DMS114 treated with DMSO at 0.1 percent for 48 hours (cell line): ENCODE measurements around the gene DOHH.
"Not testable (repeated sequence)": the region's sequence is repeated elsewhere in the genome, so short reads cannot be mapped to it uniquely, and the experiment has no call there.

Source experiments
- DNase-seq: peaks from one replicate; lab custom pipeline; 2025; ENCODE audit not compliant: unreplicated experiment; lab: John Stamatoyannopoulos, UW

DOHH gene

DNA sequence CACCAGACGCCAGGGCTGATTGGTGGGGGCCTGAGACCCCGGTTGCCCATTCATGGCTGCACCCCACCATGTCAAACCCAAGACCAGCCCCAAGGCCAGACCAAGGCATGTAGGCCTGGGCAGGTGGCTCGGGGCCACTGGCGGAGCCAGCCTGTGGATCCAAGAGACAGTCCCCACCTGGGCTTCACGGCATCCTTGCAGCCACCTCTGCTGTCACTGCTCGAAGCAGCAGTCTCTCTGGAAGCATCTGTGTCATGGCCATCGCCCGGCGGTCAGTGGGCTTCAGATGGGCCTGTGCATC is 34.7 kb upstream of the DOHH start:
- no peak for DNase-seq

DNA sequence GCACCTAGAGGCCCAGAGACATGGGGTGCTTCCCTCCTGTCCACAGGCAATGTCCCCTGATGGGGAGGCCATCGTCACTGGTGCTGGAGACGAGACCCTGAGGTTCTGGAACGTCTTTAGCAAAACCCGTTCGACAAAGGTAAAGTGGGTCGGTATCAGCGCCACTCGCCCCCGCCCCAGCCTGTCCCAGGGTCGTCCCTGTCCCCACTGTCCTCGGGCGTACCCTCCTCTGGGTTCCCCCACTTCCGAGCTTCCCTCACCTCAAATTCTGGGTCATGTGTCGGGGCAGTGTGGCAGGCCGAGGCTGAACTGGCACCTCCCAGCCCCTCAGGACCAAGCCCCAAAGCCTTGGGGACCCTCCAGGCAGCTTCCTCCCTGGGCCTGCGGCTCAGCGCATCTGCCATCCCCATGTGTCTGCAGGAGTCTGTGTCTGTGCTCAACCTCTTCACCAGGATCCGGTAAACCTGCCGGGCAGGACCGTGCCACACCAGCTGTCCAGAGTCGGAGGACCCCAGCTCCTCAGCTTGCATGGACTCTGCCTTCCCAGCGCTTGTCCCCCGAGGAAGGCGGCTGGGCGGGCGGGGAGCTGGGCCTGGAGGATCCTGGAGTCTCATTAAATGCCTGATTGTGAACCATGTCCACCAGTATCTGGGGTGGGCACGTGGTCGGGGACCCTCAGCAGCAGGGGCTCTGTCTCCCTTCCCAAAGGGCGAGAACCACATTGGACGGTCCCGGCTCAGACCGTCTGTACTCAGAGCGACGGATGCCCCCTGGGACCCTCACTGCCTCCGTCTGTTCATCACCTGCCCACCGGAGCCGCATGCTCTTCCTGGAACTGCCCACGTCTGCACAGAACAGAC is 34.1 kb upstream of the DOHH start:
- no peak for DNase-seq

GRCh38 chr19:3533563-3534216 is 33.2 kb upstream of the DOHH start:
- DNase-seq: no peak

GRCh38 chr19:3533033-3533432 is 32.6 kb upstream of the DOHH start:
- DNase-seq: no peak

DNA sequence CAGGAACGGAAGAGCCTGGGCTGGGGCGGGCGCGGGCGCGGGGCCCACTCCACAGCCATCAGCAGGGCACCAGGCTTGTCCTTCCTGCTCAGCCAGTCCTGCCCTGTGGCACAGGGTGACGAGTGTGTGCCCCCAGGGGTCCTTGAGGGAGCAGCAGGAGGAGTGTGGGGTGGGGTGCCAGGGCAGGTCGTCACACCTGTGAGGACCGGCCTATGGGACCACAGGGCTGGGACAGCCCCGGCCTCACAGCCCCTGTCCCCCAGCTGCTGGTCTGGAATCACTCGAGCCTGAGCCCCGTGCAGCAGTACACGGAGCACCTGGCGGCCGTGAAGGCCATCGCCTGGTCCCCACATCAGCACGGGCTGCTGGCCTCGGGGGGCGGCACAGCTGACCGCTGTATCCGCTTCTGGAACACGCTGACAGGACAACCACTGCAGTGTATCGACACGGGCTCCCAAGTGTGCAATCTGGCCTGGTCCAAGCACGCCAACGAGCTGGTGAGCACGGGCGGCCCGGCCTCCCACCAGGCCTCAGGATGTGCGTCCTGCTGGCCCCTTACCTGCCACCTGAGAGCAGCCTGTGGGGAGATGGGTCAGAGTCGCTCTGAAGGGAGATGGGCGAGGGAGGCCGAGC is 31.8 kb upstream of the DOHH start:
- DNase-seq: no peak

DNA sequence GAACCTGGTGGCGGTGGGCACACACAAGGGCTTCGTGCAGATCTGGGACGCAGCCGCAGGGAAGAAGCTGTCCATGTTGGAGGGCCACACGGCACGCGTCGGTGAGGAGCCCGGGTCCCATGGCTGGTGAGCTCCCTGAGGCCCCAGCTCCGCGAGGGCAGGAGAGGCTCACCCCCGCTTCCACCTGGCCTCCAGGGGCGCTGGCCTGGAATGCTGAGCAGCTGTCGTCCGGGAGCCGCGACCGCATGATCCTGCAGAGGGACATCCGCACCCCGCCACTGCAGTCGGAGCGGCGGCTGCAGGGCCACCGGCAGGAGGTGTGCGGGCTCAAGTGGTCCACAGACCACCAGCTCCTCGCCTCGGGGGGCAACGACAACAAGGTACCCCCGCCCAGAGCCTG is 31.2 kb upstream of the DOHH start:
- DNase-seq: no peak

DNA sequence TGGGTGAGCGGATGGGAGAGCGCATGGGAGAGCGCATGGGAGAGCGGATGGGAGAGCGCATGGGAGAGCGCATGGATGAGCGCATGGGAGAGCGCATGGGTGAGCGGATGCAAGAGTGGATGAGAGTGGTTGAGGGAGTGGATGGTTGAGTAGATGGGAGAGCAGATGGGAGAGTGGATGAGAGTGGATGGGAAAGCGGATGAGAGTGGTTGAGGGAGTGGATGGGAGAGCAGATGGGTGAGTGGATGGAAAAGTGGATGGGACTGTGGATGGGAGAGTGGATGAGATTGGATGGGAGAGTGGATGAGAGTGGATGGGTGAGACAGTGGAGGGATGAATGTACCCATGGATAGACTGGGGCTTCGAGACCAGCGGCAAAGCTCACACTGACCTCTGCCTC is 29.9 kb upstream of the DOHH start:
- DNase-seq: no peak

- not testable (repeated sequence) for DNase-seq
Measured at GRCh38 chr19:3529299-3529698, 28.8 kb upstream of the DOHH start.

- DNase-seq: no peak
Measured at GRCh38 chr19:3528539-3529211, 28.2 kb upstream of the DOHH start.

- no peak for DNase-seq
Measured at GRCh38 chr19:3528080-3528479, 27.6 kb upstream of the DOHH start.

DNA sequence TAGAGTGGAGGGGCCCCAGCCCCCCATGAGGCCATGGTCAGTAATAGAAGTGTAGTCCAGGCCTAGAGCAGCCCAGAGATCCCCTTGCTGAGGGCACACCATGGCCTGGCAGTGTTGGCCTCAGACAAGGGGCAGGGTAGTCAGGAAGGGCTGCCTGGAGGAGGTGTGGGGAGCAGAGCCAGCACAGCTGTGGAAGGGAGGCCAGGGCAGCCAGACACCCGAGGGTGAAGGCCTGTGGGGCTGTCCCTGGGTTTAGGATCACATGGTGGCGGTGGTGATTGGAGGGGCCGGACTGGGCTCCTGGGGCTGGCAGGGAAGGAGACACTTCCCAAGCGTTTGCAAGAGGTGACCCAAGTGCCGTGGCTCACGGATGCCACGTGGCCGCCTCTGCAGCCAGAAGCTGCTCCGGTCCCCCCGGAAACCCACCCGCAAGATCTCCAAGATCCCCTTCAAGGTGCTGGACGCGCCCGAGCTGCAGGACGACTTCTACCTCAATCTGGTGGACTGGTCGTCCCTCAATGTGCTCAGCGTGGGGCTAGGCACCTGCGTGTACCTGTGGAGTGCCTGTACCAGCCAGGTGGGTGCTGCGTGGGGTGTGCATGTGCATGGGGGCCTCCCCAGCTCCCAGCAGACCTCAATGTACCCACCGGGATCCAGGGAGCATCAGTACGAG is 26.9 kb upstream of the DOHH start:
- no peak for DNase-seq

- DNase-seq: no peak
Measured at GRCh38 chr19:3526507-3527237, 26.2 kb upstream of the DOHH start.

DNA sequence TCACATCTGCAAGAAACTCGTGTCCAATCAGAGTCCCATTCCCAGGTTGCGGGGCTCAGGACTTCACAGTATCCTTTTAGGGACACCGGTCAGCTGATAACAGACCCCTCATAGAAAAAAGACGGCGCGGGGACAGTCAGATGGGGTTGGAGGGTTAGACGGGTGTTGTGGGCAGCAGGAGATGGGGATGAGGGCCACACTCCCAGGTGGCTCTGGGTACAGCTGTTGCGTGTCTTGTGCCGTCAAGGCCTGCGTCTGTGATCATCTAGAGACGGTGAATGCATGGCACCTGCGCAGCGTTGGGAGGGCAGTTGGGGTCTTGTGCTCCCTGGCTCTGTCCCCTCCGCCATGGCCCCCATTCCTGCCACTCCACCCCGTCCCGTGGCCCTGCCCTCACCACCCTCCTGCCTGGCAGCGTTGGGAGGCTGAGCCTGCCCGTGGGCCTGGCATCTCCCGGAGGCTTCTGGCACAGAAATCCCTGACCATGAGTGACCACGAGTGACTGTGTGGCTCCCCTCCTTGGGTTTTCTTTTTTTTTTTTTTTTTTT is 24.5 kb upstream of the DOHH start:
- DNase-seq: no peak

- DNase-seq: no peak
Measured at GRCh38 chr19:3524078-3524842, 23.8 kb upstream of the DOHH start.

DNA sequence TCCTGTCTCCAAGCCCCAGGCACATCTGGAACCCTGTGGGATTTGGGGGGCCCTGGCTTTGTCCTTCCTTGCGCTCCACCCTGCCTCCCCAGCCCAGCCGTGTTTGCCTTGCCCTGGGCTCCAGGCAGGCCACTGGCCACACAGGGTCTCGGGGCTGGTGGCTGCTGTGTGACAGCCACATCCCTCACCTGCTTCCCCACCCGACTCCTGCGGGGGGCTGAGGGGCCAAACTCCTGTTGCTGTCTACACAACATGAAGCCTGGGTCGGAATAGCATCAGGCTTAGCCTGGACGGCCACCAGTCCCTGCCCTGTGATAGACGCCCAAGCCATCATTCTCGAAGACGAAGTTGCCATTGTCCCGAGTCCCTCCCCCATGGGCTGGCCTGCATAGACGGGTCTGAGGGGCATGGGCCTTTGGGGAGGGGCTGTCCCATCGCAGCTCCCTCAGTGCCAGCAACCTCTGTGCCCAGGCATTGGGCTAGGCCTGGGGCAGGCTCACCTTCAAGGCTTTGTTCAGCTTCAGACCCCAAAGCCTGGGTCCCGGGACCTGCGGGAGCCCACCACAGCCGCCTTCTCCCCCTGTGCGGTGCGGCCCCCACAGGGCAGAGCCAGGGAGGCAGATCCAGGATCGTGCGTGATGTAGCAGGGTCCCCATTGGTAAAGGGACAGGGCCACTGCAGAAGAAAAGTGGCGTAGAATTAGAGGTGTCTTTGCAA is 23.0 kb upstream of the DOHH start:
- no peak for DNase-seq

DNA sequence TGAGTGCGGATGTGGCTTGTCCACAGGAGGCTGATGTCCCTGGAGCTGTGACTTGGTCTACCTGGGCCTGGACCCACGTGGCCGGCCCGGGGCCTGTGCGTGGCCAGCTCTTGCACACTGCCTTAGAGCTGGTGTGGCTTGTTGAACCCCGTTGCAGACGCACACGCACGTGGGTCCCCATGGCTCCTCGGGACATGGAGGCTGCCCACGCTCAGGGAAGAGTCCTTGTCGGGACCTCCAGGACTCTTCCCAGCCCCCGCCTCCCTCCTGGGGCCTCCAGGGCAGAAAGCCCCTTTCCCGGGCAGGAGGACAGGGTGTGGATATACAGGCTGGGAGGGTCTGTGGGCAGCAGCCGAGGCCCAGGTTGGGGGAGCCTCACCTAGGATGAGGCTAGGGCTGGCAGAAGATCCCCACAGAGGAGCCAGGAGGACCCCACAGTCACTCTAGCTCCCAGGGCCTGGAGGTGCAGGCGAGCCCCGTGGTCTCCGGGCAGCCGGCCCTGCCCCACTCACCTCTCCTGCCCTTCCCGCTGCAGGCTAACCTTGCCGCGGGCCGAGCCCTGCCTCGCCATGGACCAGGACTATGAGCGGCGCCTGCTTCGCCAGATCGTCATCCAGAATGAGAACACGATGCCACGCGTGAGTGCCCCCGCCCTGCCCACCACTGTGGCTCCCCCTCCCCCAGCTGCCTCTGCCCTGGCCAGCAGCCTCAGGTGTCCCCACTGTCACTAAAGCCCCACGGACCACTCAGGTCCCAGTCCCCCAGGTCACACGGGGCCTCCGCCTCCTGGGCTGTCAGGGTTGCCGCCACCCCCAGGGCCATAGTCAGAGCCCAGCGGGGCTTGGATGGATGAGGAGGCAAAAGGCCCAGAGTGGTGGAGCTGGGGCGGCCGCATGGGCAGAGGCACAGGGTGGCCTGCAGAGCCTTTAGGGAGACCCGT is 22.2 kb upstream of the DOHH start:
- DNase-seq: no peak

- no peak for DNase-seq
Measured at GRCh38 chr19:3521104-3521445, 20.6 kb upstream of the DOHH start.
